SJSA1 (cell line): Measurements from ENCODE around the gene DSCAM. TPM values are rescaled to one million over a fixed set of nuclear protein-coding genes. Genes with fewer than 3 reads are reported as not detected.

ENCODE experiments used
- DNase-seq, 2 experiments: peaks; one replicate each; pipeline ENCODE4 v3.0.0-alpha.2; 2015 to 2020; ENCODE audit warnings: low spot score in 2 of 2, low read depth in 1 of 2
- H3K27ac ChIP-seq: fragments of 250-450 bp; sonication (Bioruptor Pico); 2 replicates; pipeline ENCODE4 v1.5.1; 2020; ENCODE audit warnings: mild to moderate bottlenecking, moderate library complexity
- H3K27me3 ChIP-seq: fragments of 250-450 bp; sonication (Bioruptor Pico); replicated peaks from 2 replicates; pipeline ENCODE4 v1.5.1; 2020; ENCODE audit warnings: mild to moderate bottlenecking, moderate library complexity
- H3K36me3 ChIP-seq: fragments of 250-450 bp; sonication (Bioruptor Pico); 2 replicates; pipeline ENCODE4 v1.5.1; 2020; ENCODE audit warnings: mild to moderate bottlenecking
- H3K4me1 ChIP-seq: fragments of 250-450 bp; sonication (Bioruptor Pico); replicated peaks from 2 replicates; pipeline ENCODE4 v1.6.1; 2021; ENCODE audit warnings: mild to moderate bottlenecking
- H3K4me3 ChIP-seq: fragments of 250-450 bp; sonication (Bioruptor Pico); 2 replicates; pipeline ENCODE4 v1.5.1; 2020; ENCODE audit warnings: mild to moderate bottlenecking
- H3K9me3 ChIP-seq: fragments of 250-450 bp; sonication (Bioruptor Pico); replicated peaks from 2 replicates; pipeline ENCODE4 v1.5.1; 2020; ENCODE audit warnings: mild to moderate bottlenecking
- total RNA-seq: library from RNA; depleted of rRNA; stranded (reverse); fragments of >200 nt; shearing (Covaris generic); gene quantifications from 2 replicates; pipeline ENCODE4 v1.2.3, GENCODE V29; 2014

The DSCAM gene
- total RNA-seq, 1 experiment from 2014 or later: not detected

DNA sequence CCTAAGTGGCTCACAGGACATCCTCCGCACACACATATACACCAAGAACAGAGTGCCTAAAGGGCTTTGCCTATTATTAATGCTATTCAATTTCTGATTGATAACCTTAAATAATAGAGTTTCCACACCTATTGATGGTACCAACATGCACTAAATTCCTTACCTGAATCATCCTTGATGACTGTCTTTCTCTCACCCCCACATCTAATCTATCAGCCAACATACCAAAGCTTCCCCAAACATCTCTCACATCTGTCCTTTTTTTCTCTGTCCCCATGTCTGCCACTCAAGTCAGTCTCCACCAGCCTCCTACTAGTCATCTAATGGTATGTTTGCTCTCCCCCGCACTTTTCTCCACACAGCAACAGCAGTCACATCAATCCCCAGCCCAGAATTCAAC lies 174.4 kb downstream of the DSCAM start:
- no peak overlapping the region for H3K4me3 ChIP-seq
- no peak for DNase-seq
- H3K9me3 ChIP-seq: 0 out of 2 replicates have a peak, but pooled peaks cover 6% of the 10 kb centered on the region
- no peaks in the 10 kb centered on the region for H3K27me3 ChIP-seq
- H3K36me3 ChIP-seq: no peaks in the 10 kb centered on the region
- H3K27ac ChIP-seq: no peak overlapping the region
- peaks cover 6% of the 10 kb centered on the region for H3K4me1 ChIP-seq

DNA sequence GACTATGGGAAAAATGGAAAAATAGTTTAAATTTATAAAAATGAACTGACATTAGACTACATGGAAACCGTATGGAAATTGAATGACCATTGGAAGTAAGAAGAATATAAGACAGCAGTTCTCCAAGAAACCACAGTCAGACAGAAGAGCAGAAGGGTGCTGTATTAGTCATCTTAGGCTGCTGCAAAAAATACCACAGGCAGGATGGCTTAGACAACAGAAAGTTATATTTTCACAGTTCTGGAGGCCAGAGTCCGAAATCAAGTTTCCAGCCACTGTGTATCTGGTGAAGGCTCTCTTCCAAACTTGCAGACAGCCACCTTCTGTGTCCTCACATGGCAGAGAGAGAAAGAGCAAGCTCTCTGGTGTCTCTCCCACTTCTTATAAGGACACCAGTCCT lies 175.2 kb downstream of the DSCAM start:
- Histone ChIP-seq H3K4me3 (no peak overlapping the region), H3K27me3 (no peaks in the 10 kb centered on the region), H3K4me1 (peaks cover 6% of the 10 kb centered on the region), H3K9me3 (0 out of 2 replicates have a peak, but pooled peaks cover 6% of the 10 kb centered on the region), H3K36me3 (no peaks in the 10 kb centered on the region), H3K27ac (no peak overlapping the region)
- DNase-seq: no peak

DNA sequence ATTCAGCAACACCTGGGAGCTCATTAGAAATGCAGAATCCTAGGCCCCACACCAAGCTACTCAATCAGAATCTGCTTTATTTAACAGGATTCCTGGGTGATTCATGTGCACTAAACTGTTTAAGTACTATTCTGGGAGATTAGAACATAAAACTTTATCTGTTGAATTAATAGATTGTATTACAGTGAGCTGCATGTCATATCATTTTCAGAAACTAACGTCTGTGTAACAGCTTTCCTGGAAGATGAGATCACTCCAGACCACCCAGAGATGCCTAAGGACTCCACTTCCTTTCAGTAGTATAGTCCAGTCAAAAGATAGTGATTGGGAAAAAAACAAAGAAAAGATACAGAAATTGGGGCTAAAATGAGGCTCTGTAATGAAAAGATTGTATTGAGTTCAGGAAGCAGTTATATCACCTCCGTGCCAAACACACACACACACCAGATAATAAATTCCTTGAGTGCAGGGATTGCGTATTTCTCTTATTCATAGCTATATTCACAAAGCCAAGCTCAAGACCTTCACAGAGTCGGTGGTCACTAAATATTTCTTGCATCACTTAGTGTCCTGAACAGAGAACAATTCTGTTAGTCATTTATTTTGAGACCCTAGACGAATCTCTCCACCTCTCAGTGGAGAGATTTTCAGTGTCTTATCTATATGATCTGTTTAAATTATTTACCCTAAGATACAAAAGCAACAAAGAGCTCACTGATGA lies 178.2 kb downstream of the DSCAM start:
- no peaks in the 10 kb centered on the region for H3K36me3 ChIP-seq
- H3K4me1 ChIP-seq: peaks cover 6% of the 10 kb centered on the region
- peak in 1 of 2 experiments; percentile 6 for DNase-seq
- 0 out of 2 replicates have a peak, but pooled peaks cover 6% of the 10 kb centered on the region for H3K9me3 ChIP-seq
- no peak overlapping the region for H3K4me3 ChIP-seq
- peak overlapping the region; percentile 34; the same call in 1 of the 2 replicates for H3K27ac ChIP-seq
- no peaks in the 10 kb centered on the region for H3K27me3 ChIP-seq

DNA sequence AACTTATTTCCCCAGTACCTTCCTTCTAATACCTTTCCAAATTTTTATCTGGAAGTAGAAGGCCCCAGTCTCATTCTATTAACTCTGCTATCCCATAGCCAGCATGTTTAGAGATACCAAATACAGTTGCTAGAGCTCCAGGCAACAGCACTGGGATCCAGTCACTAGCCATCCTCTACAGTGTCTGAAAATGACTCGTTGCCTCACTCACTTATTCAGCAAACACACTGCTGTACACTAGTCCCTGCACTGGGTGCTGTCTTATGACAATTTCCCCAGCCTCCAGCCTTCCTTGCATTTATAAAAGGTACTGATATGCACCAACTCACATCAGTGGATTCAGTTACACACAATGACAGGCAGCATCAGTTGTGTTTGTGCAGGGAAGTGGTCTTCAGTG lies 179.0 kb downstream of the DSCAM start:
- H3K27ac ChIP-seq: no peak overlapping the region
- H3K4me1 ChIP-seq: peaks cover 6% of the 10 kb centered on the region
- H3K27me3 ChIP-seq: no peaks in the 10 kb centered on the region
- H3K4me3 ChIP-seq: no peak overlapping the region
- H3K9me3 ChIP-seq: 0 out of 2 replicates have a peak, but pooled peaks cover 6% of the 10 kb centered on the region
- DNase-seq: no peak
- no peaks in the 10 kb centered on the region for H3K36me3 ChIP-seq

DNA sequence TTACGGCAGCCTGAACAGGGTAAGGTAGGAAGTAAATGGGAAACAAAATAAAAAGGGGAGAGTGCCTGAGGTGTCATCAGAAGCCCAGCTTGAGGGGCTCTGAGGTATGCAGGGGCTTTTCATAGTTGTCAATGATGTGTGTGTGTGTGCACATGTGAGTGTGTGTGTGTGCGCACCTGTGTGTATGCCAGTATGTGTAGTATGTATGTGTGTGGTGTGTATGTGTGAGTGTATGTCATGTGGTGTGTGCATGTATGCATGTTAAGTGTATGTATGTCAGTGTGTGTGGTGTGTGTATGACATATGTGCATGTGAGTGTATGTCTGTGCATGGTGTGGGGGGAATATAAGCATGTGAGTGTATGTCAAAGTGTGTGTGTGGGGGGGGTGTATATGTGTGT lies 184.1 kb downstream of the DSCAM start:
- no peak for DNase-seq
- no peaks in the 10 kb centered on the region for H3K36me3 ChIP-seq
- no peaks in the 10 kb centered on the region for H3K27me3 ChIP-seq
- peaks cover under 1% of the 10 kb centered on the region for H3K4me1 ChIP-seq
- H3K4me3 ChIP-seq: no peak overlapping the region
- H3K27ac ChIP-seq: no peak overlapping the region
- H3K9me3 ChIP-seq: no peaks in the 10 kb centered on the region; the same call in 1 of the 2 replicates

DNA sequence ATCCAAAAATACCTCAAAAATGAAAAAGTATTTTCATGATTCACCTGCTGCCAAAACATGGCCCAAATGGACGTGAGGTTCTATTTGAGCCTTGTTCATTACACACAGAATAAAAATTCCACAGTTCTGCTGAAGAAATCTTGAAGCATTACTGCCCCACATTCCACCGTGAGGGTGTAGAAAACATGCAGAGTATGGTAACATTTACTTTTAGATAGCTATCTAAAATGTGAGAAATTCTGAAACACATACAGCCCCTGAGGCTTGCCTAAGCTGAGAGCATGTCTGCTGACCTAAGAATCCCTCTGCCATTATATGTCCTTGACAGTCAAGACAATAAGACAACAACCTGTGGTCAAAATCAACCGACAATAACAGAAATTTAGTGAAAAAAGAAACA lies 186.5 kb downstream of the DSCAM start:
- no peaks in the 10 kb centered on the region for H3K36me3 ChIP-seq
- H3K27me3 ChIP-seq: no peaks in the 10 kb centered on the region
- no peak overlapping the region for H3K27ac ChIP-seq
- H3K4me3 ChIP-seq: no peak overlapping the region
- no peaks in the 10 kb centered on the region for H3K4me1 ChIP-seq
- DNase-seq: no peak
- H3K9me3 ChIP-seq: no peaks in the 10 kb centered on the region; the same call in 1 of the 2 replicates

DNA sequence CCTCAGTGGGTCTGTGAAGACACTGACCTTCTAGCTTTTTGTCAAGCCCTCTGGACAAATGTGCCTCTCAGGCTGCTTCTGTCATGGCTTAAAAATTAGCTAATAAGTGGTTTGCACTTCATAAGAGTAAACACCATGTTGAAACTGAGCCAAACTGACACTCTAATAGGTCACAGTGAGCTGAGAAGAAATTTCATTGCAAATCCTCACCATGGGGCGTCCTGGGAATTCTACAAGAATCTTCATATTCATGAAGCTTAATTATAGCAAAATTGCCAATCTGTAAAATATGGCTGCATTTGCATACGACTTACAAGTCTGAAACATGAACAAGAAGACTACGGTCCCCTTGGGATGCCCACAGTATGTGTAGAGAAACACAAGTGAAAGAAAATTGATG lies 188.6 kb downstream of the DSCAM start:
- H3K27ac ChIP-seq: no peak overlapping the region
- DNase-seq: no peak
- H3K4me1 ChIP-seq: no peaks in the 10 kb centered on the region
- H3K36me3 ChIP-seq: no peaks in the 10 kb centered on the region
- H3K9me3 ChIP-seq: no peaks in the 10 kb centered on the region; the same call in 1 of the 2 replicates
- H3K4me3 ChIP-seq: no peak overlapping the region
- H3K27me3 ChIP-seq: no peaks in the 10 kb centered on the region

DNA sequence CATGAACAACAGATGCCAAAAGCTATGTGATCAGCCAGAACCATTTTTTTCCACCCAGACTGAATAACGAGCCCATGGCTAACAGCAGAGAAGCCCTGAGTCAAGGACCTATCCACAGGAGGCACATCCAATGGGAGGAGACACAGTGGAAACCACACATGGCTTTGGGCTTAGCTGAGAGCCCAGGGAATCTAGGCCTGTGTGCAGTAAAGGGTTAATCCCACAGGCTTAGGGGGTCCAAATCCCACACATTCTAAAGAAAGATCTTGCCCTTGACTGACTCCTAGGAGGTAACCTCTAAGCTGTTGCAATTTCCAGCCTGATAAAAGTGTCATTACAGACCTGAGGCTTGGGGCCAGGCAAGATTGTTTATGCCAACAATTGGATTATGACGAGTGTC lies 194.5 kb downstream of the DSCAM start:
- Histone ChIP-seq H3K27ac (no peak overlapping the region), H3K27me3 (no peaks in the 10 kb centered on the region), H3K36me3 (no peaks in the 10 kb centered on the region), H3K4me3 (no peak overlapping the region), H3K4me1 (no peaks in the 10 kb centered on the region), H3K9me3 (no peaks in the 10 kb centered on the region; the same call in 1 of the 2 replicates)
- DNase-seq: no peak

DNA sequence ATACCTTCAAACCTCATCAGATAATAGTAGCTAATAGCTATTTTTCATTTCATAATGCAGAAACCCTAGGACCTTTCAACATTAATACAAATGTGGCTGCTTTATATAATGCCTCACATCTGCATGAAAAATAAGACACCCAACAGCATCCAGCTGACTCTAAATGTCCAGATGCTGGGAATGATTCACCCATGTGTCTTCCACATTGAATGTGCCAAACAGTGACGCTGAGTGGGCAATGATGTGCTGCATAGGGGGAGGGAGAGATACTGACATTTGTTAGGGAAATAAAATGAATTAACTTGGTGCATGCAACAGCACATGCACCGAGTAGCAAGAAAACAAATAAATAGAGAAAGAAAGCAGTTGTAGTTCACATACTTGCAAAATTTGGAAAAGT lies 199.3 kb downstream of the DSCAM start:
- H3K27me3 ChIP-seq: no peaks in the 10 kb centered on the region
- H3K36me3 ChIP-seq: no peaks in the 10 kb centered on the region
- DNase-seq: no peak
- no peaks in the 10 kb centered on the region; the same call in none of the 2 replicates for H3K9me3 ChIP-seq
- no peak overlapping the region for H3K27ac ChIP-seq
- H3K4me1 ChIP-seq: no peaks in the 10 kb centered on the region
- no peak overlapping the region for H3K4me3 ChIP-seq

DNA sequence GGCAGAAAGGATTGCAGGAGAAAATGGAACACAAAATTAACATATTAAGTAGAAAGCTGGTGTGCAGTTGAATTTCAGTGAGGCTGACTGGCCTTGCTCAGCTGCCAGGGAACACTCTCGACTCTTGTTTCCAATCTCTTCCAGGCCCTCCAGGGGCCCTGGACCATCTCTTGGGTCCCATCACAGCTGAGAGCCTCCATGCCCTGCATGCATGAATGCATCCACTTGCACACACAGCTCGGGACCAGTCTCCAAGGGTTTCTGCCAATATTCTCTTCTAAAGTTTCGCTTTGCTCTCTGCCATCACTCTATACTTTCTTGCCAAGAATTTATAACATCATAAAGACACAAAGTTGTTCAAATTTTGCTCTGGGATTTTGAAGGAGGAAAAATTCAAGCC lies 200.3 kb downstream of the DSCAM start:
- no peak for DNase-seq
- Histone ChIP-seq H3K36me3 (no peaks in the 10 kb centered on the region), H3K9me3 (no peaks in the 10 kb centered on the region; the same call in none of the 2 replicates), H3K27me3 (no peaks in the 10 kb centered on the region), H3K4me3 (no peak overlapping the region), H3K27ac (no peak overlapping the region), H3K4me1 (no peaks in the 10 kb centered on the region)

DNA sequence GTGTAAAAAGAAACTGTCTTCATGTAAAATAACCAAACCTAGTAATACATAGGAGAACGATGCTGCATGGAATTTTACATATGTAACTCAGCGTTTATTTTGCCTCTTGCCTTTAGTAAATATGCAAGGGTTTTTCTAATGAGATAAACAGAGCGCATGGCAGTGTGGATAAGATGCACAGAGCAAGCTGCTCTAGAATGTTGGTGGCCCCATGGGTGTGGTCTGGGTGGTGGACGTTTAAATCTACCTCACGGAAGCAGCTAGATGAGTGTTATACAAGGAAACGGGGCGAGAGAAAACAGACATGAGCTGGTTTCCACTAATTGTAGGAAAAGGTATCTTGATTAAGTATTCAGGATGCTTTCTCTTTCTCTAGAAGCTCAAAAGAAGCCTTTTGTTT lies 205.9 kb downstream of the DSCAM start:
- no peak overlapping the region for H3K4me3 ChIP-seq
- no peak overlapping the region for H3K27ac ChIP-seq
- H3K4me1 ChIP-seq: no peaks in the 10 kb centered on the region
- no peaks in the 10 kb centered on the region; the same call in 1 of the 2 replicates for H3K9me3 ChIP-seq
- no peaks in the 10 kb centered on the region for H3K27me3 ChIP-seq
- DNase-seq: no peak
- no peaks in the 10 kb centered on the region for H3K36me3 ChIP-seq

DNA sequence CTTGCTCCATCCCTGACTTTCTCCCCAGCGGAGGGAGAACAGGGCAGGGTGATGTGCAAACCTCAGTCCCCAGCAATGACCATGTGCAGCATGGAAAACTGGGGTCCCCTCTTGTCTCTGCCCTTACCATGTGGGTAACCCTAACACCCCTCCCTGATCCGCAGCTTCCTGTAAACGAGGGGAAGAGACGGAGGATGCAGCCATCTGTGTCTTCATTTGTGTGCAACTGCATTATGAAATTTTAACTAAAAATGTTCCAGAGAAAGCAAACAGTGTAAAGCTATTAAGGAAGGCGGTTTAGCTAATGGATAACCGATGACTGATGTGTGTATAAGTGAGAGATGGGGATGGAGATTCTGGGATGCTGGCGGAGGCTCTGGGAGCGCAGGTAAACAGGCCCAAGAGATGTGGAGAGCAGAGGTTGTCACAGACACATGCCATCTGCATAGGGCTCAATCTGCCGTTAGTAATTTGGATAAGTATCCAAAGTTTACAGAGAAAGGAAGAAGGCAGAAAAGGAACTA lies 206.6 kb downstream of the DSCAM start:
- Histone ChIP-seq H3K9me3 (no peaks in the 10 kb centered on the region; the same call in 1 of the 2 replicates), H3K36me3 (no peaks in the 10 kb centered on the region), H3K27ac (no peak overlapping the region), H3K27me3 (no peaks in the 10 kb centered on the region), H3K4me1 (no peaks in the 10 kb centered on the region), H3K4me3 (no peak overlapping the region)
- DNase-seq: no peak

DNA sequence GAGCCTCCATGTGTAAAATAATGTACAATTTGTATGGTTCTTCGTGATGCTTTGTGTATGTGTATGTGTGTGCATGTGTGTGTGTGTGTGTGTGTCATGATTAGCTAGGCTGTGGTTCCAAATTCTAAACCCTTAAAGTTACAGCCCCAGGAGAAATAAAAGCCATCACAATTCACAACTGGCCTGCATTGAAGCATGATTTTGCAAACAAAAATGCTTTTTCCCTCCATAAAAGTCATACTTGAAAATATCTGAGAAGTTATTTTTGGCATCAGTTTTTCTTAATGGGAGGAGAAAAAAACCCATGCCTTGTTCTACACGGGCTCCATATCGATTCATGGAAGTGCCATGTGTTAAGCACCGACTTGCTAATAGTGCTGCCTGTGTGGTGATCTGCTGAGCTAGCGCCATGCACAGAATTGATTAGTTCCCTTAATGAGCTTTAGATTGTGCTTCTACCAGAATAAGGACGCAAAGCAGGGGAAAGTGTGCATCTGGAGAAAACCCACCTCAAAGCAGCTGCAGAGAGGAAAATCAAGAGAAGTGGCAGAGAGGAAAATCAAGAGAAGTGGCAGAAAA lies 207.3 kb downstream of the DSCAM start:
- Histone ChIP-seq H3K9me3 (no peaks in the 10 kb centered on the region; the same call in 1 of the 2 replicates), H3K27ac (no peak overlapping the region), H3K4me3 (no peak overlapping the region), H3K36me3 (no peaks in the 10 kb centered on the region), H3K4me1 (no peaks in the 10 kb centered on the region), H3K27me3 (no peaks in the 10 kb centered on the region)
- no peak for DNase-seq
